Smooth muscle cell (in vitro differentiated cells): ENCODE data around the gene NPC1. TPM values are rescaled to one million over a fixed set of nuclear protein-coding genes. Genes with fewer than 3 reads are reported as not detected.
A peak's percentile ranks its signal among the peaks of the same experiment; 100 is the strongest.

Experiments
- DNase-seq: peaks from one replicate; lab custom pipeline; 2025; ENCODE audit not compliant: unreplicated experiment; lab: John Stamatoyannopoulos, UW
- H2AFZ ChIP-seq: fragments of 200-600 bp; sonication (generic); 2 replicates; pipeline ENCODE4 v1.6.0; 2016; ENCODE audit warnings: antibody characterized with exemption, low read depth, mild to moderate bottlenecking
- H3F3A ChIP-seq: fragments of 200-600 bp; sonication (generic); 2 replicates; pipeline ENCODE4 v1.6.0; 2017; ENCODE audit warnings: antibody characterized with exemption, low read depth
- H3K27ac ChIP-seq: fragments of 200-600 bp; sonication (generic); 2 replicates; pipeline ENCODE4 v1.5.1; 2016; ENCODE audit warnings: low read depth, mild to moderate bottlenecking
- H3K27me3 ChIP-seq: fragments of 200-600 bp; sonication (generic); 2 replicates; pipeline ENCODE4 v1.6.1; 2016; ENCODE audit warnings: low read depth, mild to moderate bottlenecking
- H3K36me3 ChIP-seq: fragments of 200-600 bp; sonication (generic); 2 replicates; pipeline ENCODE4 v1.5.1; 2016; ENCODE audit warnings: low read depth
- H3K4me1 ChIP-seq: fragments of 200-600 bp; sonication (generic); 2 replicates; pipeline ENCODE4 v1.5.1; 2016; ENCODE audit warnings: low read depth
- H3K4me2 ChIP-seq: fragments of 200-600 bp; sonication (generic); 2 replicates; pipeline ENCODE4 v1.6.0; 2016; ENCODE audit warnings: mild to moderate bottlenecking
- H3K4me3 ChIP-seq: fragments of 200-600 bp; sonication (generic); 2 replicates; pipeline ENCODE4 v1.5.1; 2016; ENCODE audit warnings: mild to moderate bottlenecking
- H3K79me2 ChIP-seq: fragments of 200-600 bp; sonication (generic); 2 replicates; pipeline ENCODE4 v1.6.0; 2016; ENCODE audit warnings: low read depth, mild to moderate bottlenecking
- H3K9ac ChIP-seq: fragments of 200-600 bp; sonication (generic); 2 replicates; pipeline ENCODE4 v1.6.0; 2016; ENCODE audit warnings: low read depth
- H3K9me3 ChIP-seq: fragments of 200-600 bp; sonication (generic); replicated peaks from 2 replicates; pipeline ENCODE4 v1.5.1; 2016; ENCODE audit warnings: low read depth
- H4K20me1 ChIP-seq: fragments of 200-600 bp; sonication (generic); 2 replicates; pipeline ENCODE4 v1.6.0; 2016; ENCODE audit warnings: low read depth
- WGBS: methylation state at CpG from one replicate; pipeline ENCODE4 v1.1.7; 2016; ENCODE audit warnings: low lambda C conversion rate; 5-methylcytosine and 5-hydroxymethylcytosine counted together
- polyA plus RNA-seq: library from polyadenylated mRNA; unstranded; fragments of >200 nt; fragmentation: Nextera tagmentation; extraction: Ambion mirVana; gene quantifications from 2 replicates; pipeline ENCODE4 v1.2.1, GENCODE V29; 2016
- total RNA-seq: library from RNA; depleted of rRNA; stranded (reverse); fragments of >200 nt; gene quantifications from 2 replicates; pipeline ENCODE4 v1.2.3, GENCODE V29; 2014
- TF ChIP-seq, protein P1 (sequence below): fragments of 200-600 bp; sonication (generic); IDR thresholded peaks from 2 replicates; pipeline ENCODE4 v1.5.1; 2017; ENCODE audit warnings: borderline replicate concordance, mild to moderate bottlenecking, antibody characterized with exemption; ENCODE audit not compliant: insufficient read depth, poor library complexity, severe bottlenecking

The NPC1 gene
- total and polyA plus RNA-seq, 2 experiments from 2014 or later = 29.9 to 55.5 TPM

DNA sequence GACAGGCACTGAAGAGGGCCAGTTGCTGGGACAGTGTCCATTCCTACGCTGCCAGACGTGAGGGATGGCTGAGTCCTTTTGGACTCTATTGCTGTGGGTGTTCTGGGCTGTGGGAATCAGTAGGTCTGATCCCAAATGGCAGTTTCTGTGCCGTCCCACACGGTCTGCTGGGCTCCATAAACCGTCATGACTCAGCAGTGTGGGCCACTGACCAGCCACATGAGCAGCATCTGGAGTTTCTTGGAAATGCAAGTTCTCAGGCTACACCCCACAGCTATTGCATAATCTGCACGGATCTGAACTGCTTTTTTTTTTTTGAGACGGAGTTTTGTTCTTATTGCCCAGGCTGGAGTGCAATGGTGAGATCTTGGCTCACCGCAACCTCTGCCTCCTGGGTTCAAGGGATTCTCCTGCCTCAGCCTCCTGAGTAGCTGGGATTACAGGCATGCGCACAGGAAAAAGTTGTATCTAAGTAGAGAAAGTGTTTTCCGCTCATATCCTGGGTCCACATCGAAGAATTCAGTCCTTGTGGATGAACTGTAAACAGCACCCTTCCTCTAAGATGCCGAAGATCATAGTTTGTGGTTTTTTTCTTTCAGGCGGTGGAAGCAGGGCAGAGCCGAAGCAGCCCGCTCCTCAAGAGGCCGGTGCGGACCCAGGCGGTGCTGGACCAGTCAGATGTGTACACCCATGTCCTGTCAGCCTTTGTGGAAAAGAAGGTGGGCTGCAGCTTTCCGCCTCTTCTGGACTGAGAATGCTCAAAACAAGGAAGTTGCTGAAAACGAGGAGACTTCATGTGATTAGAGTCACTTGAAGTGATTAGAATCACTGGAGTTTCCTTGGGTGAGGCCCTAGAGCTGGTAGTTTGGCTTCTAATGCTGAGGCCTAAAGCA, 57.5 kb downstream of the NPC1 start:
- Histone ChIP-seq H4K20me1 (no peaks in the 10 kb centered on the region), H3K27ac (peak overlapping the region; percentile 87), H3K79me2 (no peaks in the 10 kb centered on the region), H3K9me3 (no peaks in the 10 kb centered on the region), H3K36me3 (peaks cover 11% of the 10 kb centered on the region), H2AFZ (no peak overlapping the region), H3K4me2 (peak overlapping the region; percentile 53), H3K4me3 (no peak overlapping the region), H3K4me1 (peaks cover 6% of the 10 kb centered on the region), H3F3A (peaks cover 26% of the 10 kb centered on the region), H3K27me3 (no peaks in the 10 kb centered on the region), H3K9ac (peak overlapping the region; percentile 2)
- DNase-seq = no peak
- TF ChIP-seq, protein P1, sequence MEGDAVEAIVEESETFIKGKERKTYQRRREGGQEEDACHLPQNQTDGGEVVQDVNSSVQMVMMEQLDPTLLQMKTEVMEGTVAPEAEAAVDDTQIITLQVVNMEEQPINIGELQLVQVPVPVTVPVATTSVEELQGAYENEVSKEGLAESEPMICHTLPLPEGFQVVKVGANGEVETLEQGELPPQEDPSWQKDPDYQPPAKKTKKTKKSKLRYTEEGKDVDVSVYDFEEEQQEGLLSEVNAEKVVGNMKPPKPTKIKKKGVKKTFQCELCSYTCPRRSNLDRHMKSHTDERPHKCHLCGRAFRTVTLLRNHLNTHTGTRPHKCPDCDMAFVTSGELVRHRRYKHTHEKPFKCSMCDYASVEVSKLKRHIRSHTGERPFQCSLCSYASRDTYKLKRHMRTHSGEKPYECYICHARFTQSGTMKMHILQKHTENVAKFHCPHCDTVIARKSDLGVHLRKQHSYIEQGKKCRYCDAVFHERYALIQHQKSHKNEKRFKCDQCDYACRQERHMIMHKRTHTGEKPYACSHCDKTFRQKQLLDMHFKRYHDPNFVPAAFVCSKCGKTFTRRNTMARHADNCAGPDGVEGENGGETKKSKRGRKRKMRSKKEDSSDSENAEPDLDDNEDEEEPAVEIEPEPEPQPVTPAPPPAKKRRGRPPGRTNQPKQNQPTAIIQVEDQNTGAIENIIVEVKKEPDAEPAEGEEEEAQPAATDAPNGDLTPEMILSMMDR = no peak
- 47% methylated on average over 20 of the region's 20 CpGs for WGBS

DNA sequence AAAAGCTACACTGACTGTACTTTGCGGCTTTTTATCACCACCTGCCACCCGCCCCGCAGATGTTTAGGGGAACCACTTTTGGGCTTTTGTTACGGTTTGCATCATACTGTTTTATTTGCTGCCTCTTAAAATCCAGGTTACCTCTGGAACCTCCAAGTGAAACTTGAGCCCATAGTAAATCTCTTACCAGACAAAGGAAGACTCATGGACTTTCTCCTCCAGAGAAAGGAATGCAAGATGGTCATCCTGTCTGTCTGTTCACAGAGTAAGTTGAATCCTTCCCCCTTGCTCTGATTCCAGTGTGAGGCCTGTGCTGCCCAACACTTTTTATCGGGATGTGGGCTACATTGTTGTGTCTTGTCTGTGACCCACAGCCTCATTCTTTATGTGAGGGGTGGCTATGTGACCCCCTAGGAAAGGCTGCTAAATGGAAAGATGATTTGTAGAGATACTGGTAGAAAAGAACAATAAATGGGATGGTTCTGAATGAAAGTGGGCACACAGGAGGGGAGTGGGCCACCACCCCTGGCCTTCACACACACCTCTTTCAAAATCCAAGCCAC, 59.7 kb downstream of the NPC1 start:
- peaks cover 6% of the 10 kb centered on the region for H3K36me3 ChIP-seq
- no peak overlapping the region for H3K9ac ChIP-seq
- H3K79me2 ChIP-seq = no peaks in the 10 kb centered on the region
- H3K4me3 ChIP-seq = no peak overlapping the region
- peaks cover 26% of the 10 kb centered on the region for H3F3A ChIP-seq
- H3K4me1 ChIP-seq = peaks cover 6% of the 10 kb centered on the region
- H3K9me3 ChIP-seq = no peaks in the 10 kb centered on the region
- no peaks in the 10 kb centered on the region for H4K20me1 ChIP-seq
- H3K27ac ChIP-seq = peak overlapping the region; percentile 59
- no peak overlapping the region for H2AFZ ChIP-seq
- no peaks in the 10 kb centered on the region for H3K27me3 ChIP-seq
- TF ChIP-seq, protein P1 = no peak
- 80% methylated on average over 5 of the region's 5 CpGs for WGBS
- no peak overlapping the region for H3K4me2 ChIP-seq
- DNase-seq = no peak

DNA sequence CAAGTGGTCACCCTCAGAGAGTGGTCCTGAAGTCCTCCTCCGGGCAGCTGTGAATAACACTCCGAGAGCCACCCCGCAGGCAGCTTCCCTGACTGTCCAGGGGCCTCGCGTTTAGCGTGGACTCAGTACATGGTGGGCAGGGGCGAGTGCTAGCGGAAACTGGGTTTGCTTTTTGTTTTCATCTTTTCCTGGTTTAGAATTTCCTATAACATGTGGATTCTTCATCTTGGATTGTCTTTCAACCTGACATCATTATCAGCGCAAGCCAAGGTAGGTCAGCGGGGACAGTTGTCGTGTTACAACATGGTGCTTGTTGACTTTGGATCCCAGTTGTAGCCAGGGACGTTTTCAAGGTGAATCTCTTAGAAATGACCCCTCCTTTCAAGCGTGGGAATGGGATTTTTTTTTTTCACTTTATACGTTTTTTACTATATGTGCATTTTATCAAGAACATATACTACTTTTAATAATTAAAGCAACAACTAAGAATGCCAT, 62.0 kb downstream of the NPC1 start:
- no peak overlapping the region for H2AFZ ChIP-seq
- H3K27me3 ChIP-seq = no peaks in the 10 kb centered on the region
- 97% methylated on average over 14 of the region's 14 CpGs for WGBS
- peaks cover 6% of the 10 kb centered on the region for H3K4me1 ChIP-seq
- H3F3A ChIP-seq = peaks cover 15% of the 10 kb centered on the region
- H4K20me1 ChIP-seq = no peaks in the 10 kb centered on the region
- H3K4me2 ChIP-seq = no peak overlapping the region
- no peak for DNase-seq
- peaks cover 2% of the 10 kb centered on the region for H3K36me3 ChIP-seq
- no peaks in the 10 kb centered on the region for H3K79me2 ChIP-seq
- TF ChIP-seq, protein P1 = no peak
- no peaks in the 10 kb centered on the region for H3K9me3 ChIP-seq
- no peak overlapping the region for H3K27ac ChIP-seq
- no peak overlapping the region for H3K4me3 ChIP-seq
- H3K9ac ChIP-seq = no peak overlapping the region
